Calu3 (cell line): ENCODE data around the gene TTLL5. TPM values are rescaled to one million over a fixed set of nuclear protein-coding genes. Genes with fewer than 3 reads are reported as not detected.

ENCODE experiments used
- BruUV-seq: library from RNA; stranded (reverse); fragments of 400-500 nt; replicated peaks from 2 replicates; lab custom pipeline; 2021; lab: Mats Ljungman, UMichigan
- CTCF ChIA-PET: fragments of 300-600 bp; sonication (Branson Sonifier 250); formaldehyde crosslinking; loops from one replicate; lab custom pipeline; 2022; ENCODE audit warnings: antibody characterized with exemption; lab: Charles Lee
- DNase-seq: peaks from one replicate; pipeline ENCODE4 v3.0.0; 2022
- H3K27ac Mint-ChIP-seq: one replicate; pipeline ENCODE4 v1.8.0; 2022; ENCODE audit warnings: mixed read lengths; ENCODE audit not compliant: unreplicated experiment
- H3K27me3 Mint-ChIP-seq: one replicate; pipeline ENCODE4 v1.8.0; 2022; ENCODE audit warnings: mixed read lengths; ENCODE audit not compliant: unreplicated experiment
- H3K36me3 Mint-ChIP-seq: one replicate; pipeline ENCODE4 v1.8.0; 2022; ENCODE audit warnings: mild to moderate bottlenecking, moderate library complexity, mixed read lengths; ENCODE audit not compliant: insufficient read depth, unreplicated experiment
- H3K4me1 Mint-ChIP-seq: one replicate; pipeline ENCODE4 v1.8.0; 2022; ENCODE audit warnings: mild to moderate bottlenecking, low read depth, mixed read lengths; ENCODE audit not compliant: unreplicated experiment
- H3K4me3 Mint-ChIP-seq: one replicate; pipeline ENCODE4 v1.8.0; 2022; ENCODE audit warnings: mild to moderate bottlenecking, low read depth, moderate library complexity, mixed read lengths; ENCODE audit not compliant: unreplicated experiment
- H3K9me3 Mint-ChIP-seq: one replicate; pipeline ENCODE4 v1.8.0; 2022; ENCODE audit warnings: low read depth, mixed read lengths; ENCODE audit not compliant: unreplicated experiment
- CTCF ChIP-seq: fragments of 200-600 bp; IDR thresholded peaks from one replicate; pipeline ENCODE4 v1.8.0; 2022; ENCODE audit warnings: antibody characterized with exemption; ENCODE audit not compliant: unreplicated experiment
- intact Hi-C: fragments of 100-400 bp; cut with micrococcal nuclease; formaldehyde crosslinking; loops from one replicate; pipeline ENCODE4 v1.10.0; 2022; ENCODE audit not compliant: unreplicated experiment
- total RNA-seq: library from RNA; stranded (reverse); gene quantifications from 2 replicates; pipeline ENCODE4 v1.2.3, GENCODE V29; 2022

The TTLL5 gene
- total RNA-seq, 1 experiment from 2014 or later: 47.5 TPM

GRCh38 chr14:75757644-75758402, 96.8 kb downstream of the TTLL5 start:
- BruUV-seq: no TSS peak
- CTCF ChIA-PET: interaction anchor here (0.5 kb wide), 1 partner anchor 17 kb away, joined by 3 read pairs; no protein-coding TSS in a partner anchor
- H3K36me3 Mint-ChIP-seq: no peaks in the 10 kb centered on the region

GRCh38 chr14:75764020-75764419, 103.0 kb downstream of the TTLL5 start:
- CTCF ChIA-PET: no interaction called here
- Mint-ChIP-seq H3K27me3 (no peaks in the 10 kb centered on the region), H3K36me3 (no peaks in the 10 kb centered on the region), H3K4me1 (no peaks in the 10 kb centered on the region), H3K9me3 (no peaks in the 10 kb centered on the region), H3K27ac (no peak overlapping the region), H3K4me3 (no peak overlapping the region)
- intact Hi-C loops: no loop called here
- DNase-seq: no peak
- no TSS peak for BruUV-seq
- TF ChIP-seq CTCF: no peak

More at GRCh38 chr14:75757644-75758402, 96.8 kb downstream of the TTLL5 start:
- no peak for DNase-seq
- no peak for TF ChIP-seq CTCF
- no peaks in the 10 kb centered on the region for H3K27me3 Mint-ChIP-seq
- H3K9me3 Mint-ChIP-seq: no peaks in the 10 kb centered on the region
- H3K4me1 Mint-ChIP-seq: no peaks in the 10 kb centered on the region
- no peak overlapping the region for H3K27ac Mint-ChIP-seq
- intact Hi-C loops: no loop called here
- H3K4me3 Mint-ChIP-seq: no peak overlapping the region

- Mint-ChIP-seq H3K4me3 (no peak overlapping the region), H3K4me1 (no peaks in the 10 kb centered on the region), H3K27me3 (no peaks in the 10 kb centered on the region), H3K9me3 (no peaks in the 10 kb centered on the region), H3K27ac (no peak overlapping the region), H3K36me3 (no peaks in the 10 kb centered on the region)
- TF ChIP-seq CTCF: no peak
- intact Hi-C loops: no loop called here
- CTCF ChIA-PET: no interaction called here
- DNase-seq: no peak
- no TSS peak for BruUV-seq
Observed at GRCh38 chr14:75769047-75769685, 108.1 kb downstream of the TTLL5 start.

GRCh38 chr14:75770635-75771034, 109.6 kb downstream of the TTLL5 start:
- intact Hi-C loops: loop anchor here (5.0 kb wide), 1 partner anchor 33 kb away; no protein-coding TSS in a partner anchor
- H3K4me3 Mint-ChIP-seq: no peak overlapping the region
- no TSS peak for BruUV-seq
- H3K4me1 Mint-ChIP-seq: no peaks in the 10 kb centered on the region
- no peak for TF ChIP-seq CTCF
- no peak for DNase-seq
- H3K27ac Mint-ChIP-seq: no peak overlapping the region
- peaks cover 9% of the 10 kb centered on the region for H3K36me3 Mint-ChIP-seq
- no peaks in the 10 kb centered on the region for H3K27me3 Mint-ChIP-seq
- CTCF ChIA-PET: no interaction called here
- no peaks in the 10 kb centered on the region for H3K9me3 Mint-ChIP-seq
